Measurements from ENCODE around the gene BLM.
"Not testable (repeated sequence)": the region's sequence is repeated elsewhere in the genome, so short reads cannot be mapped to it uniquely, and the experiment has no call there.

BLM gene

GRCh38 chr15:90740545-90740944, 23.4 kb downstream of the BLM start:
- not testable (repeated sequence) for DNase-seq (ENCODE audit: low read depth)

GRCh38 chr15:90742087-90742486, 24.9 kb downstream of the BLM start:
- DNase-seq (ENCODE audit: low read depth): no peak

GRCh38 chr15:90743407-90743806, 26.3 kb downstream of the BLM start:
- DNase-seq (ENCODE audit: low read depth): no peak

- DNase-seq (ENCODE audit: low read depth): no peak
Measured at GRCh38 chr15:90744759-90745402, 27.7 kb downstream of the BLM start.

GRCh38 chr15:90749754-90750153, 32.6 kb downstream of the BLM start:
- no peak for DNase-seq (ENCODE audit: low read depth)

- DNase-seq (ENCODE audit: low read depth): no peak
Measured at GRCh38 chr15:90750186-90750585, 33.0 kb downstream of the BLM start.

- DNase-seq (ENCODE audit: low read depth): no peak
Measured at GRCh38 chr15:90751300-90751825, 34.2 kb downstream of the BLM start.

- no peak for DNase-seq (ENCODE audit: low read depth)
Measured at GRCh38 chr15:90756916-90757315, 39.8 kb downstream of the BLM start.

GRCh38 chr15:90757461-90757860, 40.3 kb downstream of the BLM start:
- no peak for DNase-seq (ENCODE audit: low read depth)

- DNase-seq (ENCODE audit: low read depth): no peak
Measured at GRCh38 chr15:90760661-90761232, 43.6 kb downstream of the BLM start.

- DNase-seq (ENCODE audit: low read depth): no peak
Measured at GRCh38 chr15:90761629-90762028, 44.5 kb downstream of the BLM start.

GRCh38 chr15:90762109-90762508, 45.0 kb downstream of the BLM start:
- DNase-seq (ENCODE audit: low read depth): no peak

GRCh38 chr15:90763366-90764099, 46.4 kb downstream of the BLM start:
- no peak for DNase-seq (ENCODE audit: low read depth)

- DNase-seq (ENCODE audit: low read depth): no peak
Measured at GRCh38 chr15:90765531-90765930, 48.4 kb downstream of the BLM start.

GRCh38 chr15:90765966-90766365, 48.8 kb downstream of the BLM start:
- DNase-seq (ENCODE audit: low read depth): no peak

- DNase-seq (ENCODE audit: low read depth): no peak
Measured at GRCh38 chr15:90769375-90769774, 52.2 kb downstream of the BLM start.

GRCh38 chr15:90773485-90773884, 56.3 kb downstream of the BLM start:
- DNase-seq (ENCODE audit: low read depth): no peak

GRCh38 chr15:90774731-90775514, 57.8 kb downstream of the BLM start:
- DNase-seq (ENCODE audit: low read depth): no peak

- DNase-seq (ENCODE audit: low read depth): no peak
Measured at GRCh38 chr15:90780916-90781315, 63.8 kb downstream of the BLM start.

GRCh38 chr15:90782442-90782841, 65.3 kb downstream of the BLM start:
- no peak for DNase-seq (ENCODE audit: low read depth)

GRCh38 chr15:90787881-90788280, 70.7 kb downstream of the BLM start:
- DNase-seq (ENCODE audit: low read depth): no peak

- DNase-seq (ENCODE audit: low read depth): no peak
Measured at GRCh38 chr15:90789462-90789861, 72.3 kb downstream of the BLM start.
